Right lung (tissue), 5 donors: ENCODE results near the gene ZNF547. TPM values are rescaled to one million over a fixed set of nuclear protein-coding genes. Genes with fewer than 3 reads are reported as not detected.

Experiments
- polyA plus RNA-seq, 5 donors: library from polyadenylated mRNA; unstranded; fragments of 120-200 nt; gene quantifications; one replicate each; pipeline versions ENCODE4 v1.2.1 to v1.2.3, GENCODE V29; 2013; ENCODE audit warnings: inconsistent platforms in 1 of 5, low replicate concordance in 1 of 5; ENCODE audit not compliant: insufficient read length in 5 of 5, insufficient read depth in 1 of 5

ZNF547 gene
- polyA plus RNA-seq, 5 donors: 5.2 to 10.1 (median 6.6) TPM

Other genes with a start within 250 kb of the ZNF547 start
- not detected for gene USP29, start 243.6 kb upstream of the ZNF547 start, polyA plus RNA-seq
- under 1 TPM in 2 of 5 donors, not detected in 3; 0.04 to 0.06 TPM for gene ZIM3, start 218.3 kb upstream of the ZNF547 start, polyA plus RNA-seq
- not detected for gene DUXA, start 196.1 kb upstream of the ZNF547 start, polyA plus RNA-seq
- 10 to 100 TPM; 12.2 to 24.1 (median 21.1) TPM for gene ZNF264, start 172.1 kb upstream of the ZNF547 start, polyA plus RNA-seq
- gene AURKC, start 132.5 kb upstream of the ZNF547 start, polyA plus RNA-seq: 1 to 10 TPM in 4 of 5 donors, under 1 TPM in 1; 0.85 to 3.4 (median 1.6) TPM
- gene ZNF805, start 122.9 kb upstream of the ZNF547 start, polyA plus RNA-seq: 1 to 10 TPM; 3.8 to 7.6 (median 6.5) TPM
- gene ZNF460, start 83.1 kb upstream of the ZNF547 start, polyA plus RNA-seq: 1 to 10 TPM; 1.8 to 5.5 (median 3.8) TPM
- 10 to 100 TPM in 3 of 5 donors, 1 to 10 TPM in 2; 7.2 to 11.6 (median 10.1) TPM for gene ZNF543, start 43.1 kb upstream of the ZNF547 start, polyA plus RNA-seq
- 10 to 100 TPM; 12.5 to 21.0 (median 17.1) TPM for gene ZNF304, start 12.3 kb upstream of the ZNF547 start, polyA plus RNA-seq
- gene TRAPPC2B, start within 50 bp of the ZNF547 start, polyA plus RNA-seq: 10 to 100 TPM; 12.4 to 17.2 (median 14.5) TPM
- 10 to 100 TPM; 25.4 to 49.6 (median 37.1) TPM for gene ZNF548, start 26.3 kb downstream of the ZNF547 start, polyA plus RNA-seq
- gene ZNF17, start 47.6 kb downstream of the ZNF547 start, polyA plus RNA-seq: 10 to 100 TPM in 4 of 5 donors, 1 to 10 TPM in 1; 9.1 to 17.1 (median 15.8) TPM
- gene ZNF749, start 71.8 kb downstream of the ZNF547 start, polyA plus RNA-seq: 10 to 100 TPM in 4 of 5 donors, 1 to 10 TPM in 1; 8.7 to 13.1 (median 11.9) TPM
- gene VN1R1, start 93.6 kb downstream of the ZNF547 start, polyA plus RNA-seq: 1 to 10 TPM; 2.3 to 5.4 (median 4.5) TPM
- 10 to 100 TPM in 4 of 5 donors, 1 to 10 TPM in 1; 8.4 to 22.1 (median 19.2) TPM for gene ZNF772, start 114.0 kb downstream of the ZNF547 start, polyA plus RNA-seq
- gene ZNF419, start 124.2 kb downstream of the ZNF547 start, polyA plus RNA-seq: 10 to 100 TPM; 19.5 to 32.5 (median 22.7) TPM
- 10 to 100 TPM; 12.1 to 17.5 (median 16.5) TPM for gene ZNF773, start 136.4 kb downstream of the ZNF547 start, polyA plus RNA-seq
- 10 to 100 TPM; 15.0 to 21.2 (median 20.1) TPM for gene ZNF549, start 163.8 kb downstream of the ZNF547 start, polyA plus RNA-seq
- gene ZNF550, start 196.3 kb downstream of the ZNF547 start, polyA plus RNA-seq: 10 to 100 TPM; 16.2 to 31.2 (median 23.6) TPM
- gene ZNF416, start 215.4 kb downstream of the ZNF547 start, polyA plus RNA-seq: 1 to 10 TPM; 6.6 to 9.3 (median 8.2) TPM
- gene ZIK1, start 220.6 kb downstream of the ZNF547 start, polyA plus RNA-seq: 10 to 100 TPM; 11.4 to 23.8 (median 17.6) TPM
- gene ZNF530, start 236.3 kb downstream of the ZNF547 start, polyA plus RNA-seq: 1 to 10 TPM; 4.8 to 7.7 (median 6.0) TPM